ENCODE measurements around the gene DHCR24.

DNA sequence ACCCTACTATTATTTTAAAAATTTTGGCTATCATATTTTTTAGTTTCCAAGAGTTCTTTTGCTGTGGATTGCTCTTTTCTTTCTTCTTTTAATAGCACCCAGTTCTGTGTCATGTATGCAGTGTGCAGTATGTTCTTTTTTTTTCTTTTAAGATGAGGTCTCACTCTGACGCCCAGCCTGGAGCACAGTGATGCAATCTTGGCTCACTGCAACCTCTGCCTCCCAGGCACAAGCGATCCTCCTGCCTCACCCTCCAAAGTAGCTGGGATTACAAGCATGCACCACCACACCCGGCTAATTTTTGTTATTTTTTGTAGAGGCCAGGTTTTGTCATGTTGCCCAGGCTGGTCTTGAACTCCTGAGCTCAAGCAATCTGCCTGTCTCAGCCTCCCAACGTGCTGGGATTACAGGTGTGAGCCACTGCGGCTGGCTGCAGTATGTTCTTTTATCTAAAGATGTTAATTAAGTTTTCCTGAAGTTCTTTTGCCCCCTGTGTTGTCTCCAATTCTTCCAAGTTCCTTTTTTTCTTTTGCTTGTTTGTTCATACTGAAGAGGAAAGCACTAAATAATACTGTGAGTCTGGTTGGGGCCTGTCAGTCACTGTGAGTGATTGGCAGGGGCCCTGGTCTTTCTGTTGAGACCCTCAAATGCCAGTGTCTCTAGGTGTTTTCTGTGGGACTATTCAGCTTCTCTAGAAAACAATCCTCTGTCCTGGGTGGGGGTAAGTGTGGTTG is 68.4 kb downstream of the DHCR24 start:
- no peak for TF ChIP-seq POLR2AphosphoS5 (IDR thresholded peaks at IDR 0.05; ENCODE audit: borderline replicate concordance, low read depth, low read length)
- TF ChIP-seq EZH2 (IDR thresholded peaks at IDR 0.05), result no peak

Measured in SK-N-MC (cell line).